Neuronal stem cell (in vitro differentiated cells): Measurements from ENCODE around the gene KCTD3.
A peak's percentile ranks its signal among the peaks of the same experiment; 100 is the strongest.

Experiments
- DNase-seq: peaks from one replicate; pipeline ENCODE4 v3.0.0-alpha.2; 2013; ENCODE audit warnings: low spot score
- H2AFZ ChIP-seq: one replicate; pipeline ENCODE4 v1.6.1; 2013; ENCODE audit warnings: mild to moderate bottlenecking, low read length, inconsistent platforms
- H2AK5ac ChIP-seq: 2 replicates; pipeline ENCODE4 v1.6.1; 2013; ENCODE audit warnings: low read depth, mild to moderate bottlenecking, inconsistent platforms, low read length, moderate library complexity, mixed read lengths
- H2BK120ac ChIP-seq: 2 replicates; pipeline ENCODE4 v1.6.1; 2013; ENCODE audit warnings: low read depth, mild to moderate bottlenecking, inconsistent platforms, low read length, moderate library complexity, mixed read lengths
- H2BK12ac ChIP-seq: one replicate; pipeline ENCODE4 v1.6.1; 2013; ENCODE audit warnings: low read length, inconsistent platforms
- H2BK15ac ChIP-seq: 2 replicates; pipeline ENCODE4 v1.6.1; 2013; ENCODE audit warnings: mild to moderate bottlenecking, low read length, inconsistent platforms, mixed read lengths
- H2BK5ac ChIP-seq: one replicate; pipeline ENCODE4 v1.6.1; 2013; ENCODE audit warnings: inconsistent platforms, mild to moderate bottlenecking, low read length, moderate library complexity
- H3K14ac ChIP-seq: one replicate; pipeline ENCODE4 v1.6.1; 2013; ENCODE audit warnings: low read length, inconsistent platforms
- H3K18ac ChIP-seq: 2 replicates; pipeline ENCODE4 v1.6.1; 2013; ENCODE audit warnings: low read length, inconsistent platforms
- H3K23ac ChIP-seq: 2 replicates; pipeline ENCODE4 v1.6.1; 2013; ENCODE audit warnings: low read depth, mild to moderate bottlenecking, mixed read lengths, low read length, inconsistent platforms; ENCODE audit not compliant: poor library complexity
- H3K27ac ChIP-seq: replicated peaks from 3 replicates; pipeline ENCODE4 v1.5.1; 2013; ENCODE audit warnings: low read length, inconsistent platforms
- H3K27me3 ChIP-seq, 3 experiments: 2 replicates each; pipeline ENCODE4 v1.6.1; 2013; ENCODE audit warnings: low read length in 3 of 3, mild to moderate bottlenecking in 2 of 3, inconsistent platforms in 1 of 3, low read depth in 1 of 3, mixed read lengths in 1 of 3, moderate library complexity in 1 of 3; ENCODE audit not compliant: control insufficient read depth in 3 of 3, insufficient read depth in 3 of 3
- H3K36me3 ChIP-seq, 2 donors: replicated peaks in 1 of 2; 2 replicates each; pipeline ENCODE4 v1.6.1; 2013; ENCODE audit warnings: low read length in 2 of 2; ENCODE audit not compliant: control insufficient read depth in 2 of 2, insufficient read depth in 2 of 2
- H3K4ac ChIP-seq: 2 replicates; pipeline ENCODE4 v1.6.1; 2013; ENCODE audit warnings: inconsistent platforms, mild to moderate bottlenecking, low read length, moderate library complexity
- H3K4me1 ChIP-seq, 2 donors: 1 replicate in 1 of 2; 2 replicates in 1 of 2; pipeline ENCODE4 v1.6.1; 2013; ENCODE audit warnings: low read length in 2 of 2, low read depth in 1 of 2; ENCODE audit not compliant: control insufficient read depth in 2 of 2, insufficient read depth in 1 of 2
- H3K4me2 ChIP-seq: one replicate; pipeline ENCODE4 v1.6.1; 2013; ENCODE audit warnings: mild to moderate bottlenecking, low read length, inconsistent platforms; ENCODE audit not compliant: insufficient read depth, poor library complexity, severe bottlenecking
- H3K4me3 ChIP-seq, 2 donors: 2 replicates each; pipeline ENCODE4 v1.5.1; 2013; ENCODE audit warnings: low read length in 2 of 2, mild to moderate bottlenecking in 2 of 2, inconsistent platforms in 1 of 2, moderate library complexity in 1 of 2
- H3K79me1 ChIP-seq: one replicate; pipeline ENCODE4 v1.6.1; 2013; ENCODE audit warnings: low read depth, mild to moderate bottlenecking, inconsistent platforms, low read length, moderate library complexity
- H3K9ac ChIP-seq: one replicate; pipeline ENCODE4 v1.6.1; 2013; ENCODE audit warnings: mild to moderate bottlenecking, low read depth, low read length, inconsistent platforms; ENCODE audit not compliant: poor library complexity
- H3K9me3 ChIP-seq, 2 donors: replicated peaks in 1 of 2; 2 replicates each; pipeline versions ENCODE3 to v1.6.1; 2013; ENCODE audit warnings: low read length in 2 of 2, mild to moderate bottlenecking in 2 of 2, inconsistent platforms in 1 of 2, low read depth in 1 of 2, mixed read lengths in 1 of 2, moderate library complexity in 1 of 2; ENCODE audit not compliant: control insufficient read depth in 2 of 2, insufficient read depth in 1 of 2
- H4K8ac ChIP-seq: one replicate; pipeline ENCODE4 v1.6.1; 2013; ENCODE audit warnings: low read depth, mild to moderate bottlenecking, inconsistent platforms, low read length, moderate library complexity
- H4K91ac ChIP-seq: one replicate; pipeline ENCODE4 v1.6.1; 2013; ENCODE audit warnings: low read length, low read depth, mild to moderate bottlenecking, inconsistent platforms; ENCODE audit not compliant: poor library complexity
- WGBS, 2 donors: extraction: QIAGEN DNeasy Blood & Tissue Kit; methylation state at CpG; one replicate each; pipeline ENCODE4 v1.1.7; 2013; ENCODE audit warnings: missing lambda C conversion rate in 2 of 2, mixed read lengths in 1 of 2; ENCODE audit not compliant: insufficient read length in 2 of 2, insufficient replicate concordance in 1 of 2; ENCODE audit errors: extremely low coverage in 2 of 2; 5-methylcytosine and 5-hydroxymethylcytosine counted together

The KCTD3 gene

DNA sequence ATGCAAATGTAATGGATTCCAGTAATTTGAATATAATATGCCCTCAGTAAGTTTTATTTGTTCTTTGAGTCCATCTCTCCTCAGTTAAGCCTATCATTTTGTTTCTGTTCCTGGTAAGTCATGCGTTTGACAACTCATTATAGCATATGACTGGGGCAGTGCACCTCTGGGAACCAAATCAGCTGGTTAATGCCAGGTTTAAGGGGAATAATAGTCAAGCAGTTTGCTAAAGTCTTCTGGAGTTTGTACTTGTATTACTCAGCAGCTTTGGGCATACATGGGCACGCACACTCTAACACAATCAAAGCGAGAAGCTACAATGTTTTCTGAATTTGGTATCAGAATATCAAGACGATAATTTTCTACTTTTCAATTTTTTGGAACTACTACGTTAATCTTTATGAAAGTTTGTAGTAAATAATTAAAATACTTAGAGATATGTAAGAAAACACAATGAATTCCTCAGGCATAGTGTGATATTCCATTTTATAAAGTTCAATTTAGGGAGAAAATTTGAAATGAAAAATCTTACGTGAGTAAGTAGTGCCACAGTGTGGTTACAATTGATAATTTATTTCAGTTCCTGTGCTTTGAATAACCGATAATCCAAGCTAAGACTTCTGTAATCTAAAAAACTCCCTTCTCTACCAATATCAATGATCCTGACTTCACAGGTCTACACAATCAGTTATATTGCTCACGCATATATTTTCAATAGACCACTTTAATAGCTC is 43.8 kb upstream of the KCTD3 start:
- H2AK5ac ChIP-seq, result no peak overlapping the region
- H2AFZ ChIP-seq, result no peak overlapping the region
- no CpG with 5 or more reads among the region's 8 CpGs for WGBS, 2 donors
- no peak overlapping the region for H3K4ac ChIP-seq
- no peak overlapping the region for H4K91ac ChIP-seq
- no peak for DNase-seq
- H3K36me3 ChIP-seq, result no peaks in the 10 kb centered on the region
- no peaks in the 10 kb centered on the region for H3K79me1 ChIP-seq
- H3K4me1 ChIP-seq, result no peaks in the 10 kb centered on the region
- no peak overlapping the region for H3K4me3 ChIP-seq
- no peak overlapping the region for H3K27ac ChIP-seq
- no peak overlapping the region for H3K4me2 ChIP-seq
- no peak overlapping the region for H2BK120ac ChIP-seq
- H3K9me3 ChIP-seq, result no peaks in the 10 kb centered on the region
- no peak overlapping the region for H2BK15ac ChIP-seq
- H3K23ac ChIP-seq, result no peak overlapping the region
- no peaks in the 10 kb centered on the region for H3K27me3 ChIP-seq
- H3K9ac ChIP-seq, result no peak overlapping the region
- H2BK5ac ChIP-seq, result no peak overlapping the region
- H2BK12ac ChIP-seq, result no peak overlapping the region
- H3K18ac ChIP-seq, result no peak overlapping the region
- no peak overlapping the region for H3K14ac ChIP-seq
- no peak overlapping the region for H4K8ac ChIP-seq

DNA sequence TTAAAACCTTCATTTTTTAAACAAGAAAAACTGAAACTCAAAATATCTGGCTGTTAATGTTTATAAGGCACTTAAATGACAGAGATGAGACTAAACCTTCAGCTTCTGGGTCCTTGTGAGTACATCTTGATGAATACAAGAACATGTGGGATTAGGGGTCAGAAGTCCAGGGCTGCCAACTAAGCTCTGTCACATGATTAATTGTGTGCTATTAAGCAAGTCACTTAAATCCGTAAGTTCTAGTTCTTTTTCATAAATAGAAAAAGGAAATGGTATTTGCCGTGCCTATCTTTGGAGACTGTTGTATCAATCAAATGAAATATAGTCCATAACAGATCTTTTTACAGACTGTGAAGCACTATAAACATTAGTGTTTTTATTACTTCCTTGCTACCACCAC is 43.2 kb upstream of the KCTD3 start:
- H3K9me3 ChIP-seq, result no peaks in the 10 kb centered on the region
- H3K23ac ChIP-seq, result no peak overlapping the region
- H3K79me1 ChIP-seq, result no peaks in the 10 kb centered on the region
- H3K36me3 ChIP-seq, result no peaks in the 10 kb centered on the region
- no peak for DNase-seq
- H3K18ac ChIP-seq, result no peak overlapping the region
- WGBS, 2 donors, result no CpG with 5 or more reads among the region's 2 CpGs
- H3K4ac ChIP-seq, result no peak overlapping the region
- no peak overlapping the region for H2AFZ ChIP-seq
- no peak overlapping the region for H2BK5ac ChIP-seq
- no peak overlapping the region for H3K9ac ChIP-seq
- no peak overlapping the region for H2BK12ac ChIP-seq
- H4K8ac ChIP-seq, result no peak overlapping the region
- H3K4me2 ChIP-seq, result no peak overlapping the region
- no peak overlapping the region for H3K14ac ChIP-seq
- no peak overlapping the region for H2BK15ac ChIP-seq
- no peak overlapping the region for H4K91ac ChIP-seq
- no peaks in the 10 kb centered on the region for H3K4me1 ChIP-seq
- no peak overlapping the region for H3K27ac ChIP-seq
- H2AK5ac ChIP-seq, result no peak overlapping the region
- no peak overlapping the region for H3K4me3 ChIP-seq
- no peak overlapping the region for H2BK120ac ChIP-seq
- H3K27me3 ChIP-seq, result no peaks in the 10 kb centered on the region

DNA sequence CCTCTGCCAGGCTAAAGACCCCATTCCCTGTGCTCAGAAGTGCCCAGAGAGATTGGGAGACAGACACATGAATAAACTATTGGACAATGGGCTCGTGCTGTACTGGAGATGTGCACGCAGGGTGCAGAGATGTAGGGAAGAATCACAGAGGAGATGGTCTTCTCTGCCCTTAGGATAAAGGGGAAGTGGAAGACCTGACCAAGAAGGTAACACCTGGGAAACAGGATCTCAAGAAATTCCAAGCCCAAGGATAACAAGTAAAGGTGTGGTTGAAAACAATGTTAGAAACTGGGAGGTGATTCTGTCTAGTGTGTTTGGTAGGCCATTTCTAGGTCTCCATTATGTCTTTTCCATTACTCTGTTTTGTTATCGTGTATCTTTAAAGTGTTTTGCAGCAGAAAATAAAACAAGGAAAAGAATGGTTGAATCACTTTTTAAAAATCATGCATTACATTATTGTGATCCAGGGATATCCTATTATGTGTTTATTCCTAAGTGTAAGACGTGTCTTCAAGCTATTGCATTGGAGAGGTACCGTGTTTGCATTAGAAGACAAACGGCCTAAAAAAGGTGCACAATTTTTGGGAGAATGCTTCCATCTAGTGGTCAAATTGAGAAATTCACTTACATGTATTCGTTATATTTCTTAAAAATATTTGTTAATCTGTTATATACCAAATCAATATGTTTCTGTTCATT is 40.8 kb upstream of the KCTD3 start:
- no peak overlapping the region for H2BK15ac ChIP-seq
- no peak overlapping the region for H2BK5ac ChIP-seq
- H3K27ac ChIP-seq, result no peak overlapping the region
- H3K9me3 ChIP-seq, result no peaks in the 10 kb centered on the region
- H2BK12ac ChIP-seq, result no peak overlapping the region
- no peaks in the 10 kb centered on the region for H3K36me3 ChIP-seq
- no peaks in the 10 kb centered on the region for H3K4me1 ChIP-seq
- no peak overlapping the region for H3K4ac ChIP-seq
- no peak overlapping the region for H3K4me3 ChIP-seq
- WGBS, 2 donors, result no CpG with 5 or more reads among the region's 7 CpGs
- H2BK120ac ChIP-seq, result no peak overlapping the region
- H4K91ac ChIP-seq, result no peak overlapping the region
- no peak overlapping the region for H3K14ac ChIP-seq
- H3K9ac ChIP-seq, result no peak overlapping the region
- H2AFZ ChIP-seq, result no peak overlapping the region
- no peak overlapping the region for H3K4me2 ChIP-seq
- H3K79me1 ChIP-seq, result no peaks in the 10 kb centered on the region
- peak; percentile 41 for DNase-seq
- H4K8ac ChIP-seq, result no peak overlapping the region
- no peak overlapping the region for H2AK5ac ChIP-seq
- H3K23ac ChIP-seq, result no peak overlapping the region
- no peak overlapping the region for H3K18ac ChIP-seq
- no peaks in the 10 kb centered on the region for H3K27me3 ChIP-seq

DNA sequence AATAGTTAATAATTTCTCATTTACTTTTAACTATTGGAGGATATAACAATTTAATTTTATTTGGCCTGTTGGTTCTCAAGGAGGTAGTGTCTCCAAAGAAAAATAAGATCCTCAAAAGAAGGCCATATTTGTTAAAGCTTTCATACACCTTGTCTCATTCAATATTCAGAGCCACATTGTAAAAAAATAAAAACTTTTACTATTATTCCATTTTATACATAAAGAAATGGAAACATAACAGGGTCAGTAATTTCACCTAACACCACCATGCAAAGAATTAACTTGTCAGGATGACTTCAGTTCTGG is 40.3 kb upstream of the KCTD3 start:
- Histone ChIP-seq H2BK5ac (no peak overlapping the region), H3K4me3 (no peak overlapping the region), H3K4me1 (no peaks in the 10 kb centered on the region), H3K9me3 (no peaks in the 10 kb centered on the region), H4K91ac (no peak overlapping the region), H3K14ac (no peak overlapping the region), H3K79me1 (no peaks in the 10 kb centered on the region), H4K8ac (no peak overlapping the region), H3K9ac (no peak overlapping the region), H3K23ac (no peak overlapping the region), H3K18ac (no peak overlapping the region), H2BK12ac (no peak overlapping the region), H3K4ac (no peak overlapping the region), H3K27ac (no peak overlapping the region), H2BK120ac (no peak overlapping the region), H2BK15ac (no peak overlapping the region), H3K27me3 (no peaks in the 10 kb centered on the region), H2AFZ (no peak overlapping the region), H2AK5ac (no peak overlapping the region), H3K4me2 (no peak overlapping the region), H3K36me3 (no peaks in the 10 kb centered on the region)
- no peak for DNase-seq
